ENCODE data around the gene LRRC28.

Gene LRRC28

GRCh38 chr15:99291643-99292042, 40.4 kb downstream of the LRRC28 start:
- TF ChIP-seq JUND (IDR thresholded peaks at IDR 0.05; ENCODE audit: low read depth), result no peak
- in situ Hi-C loops (cut with HindIII; ENCODE audit: low pct_unique_long_range_greater_than_20kb, low sequenced_read_pairs), result no loop called here
- no peak for DNase-seq (ENCODE audit: low read depth in 1 of 2, low spot score in 1 of 2)

- in situ Hi-C loops (cut with HindIII; ENCODE audit: low pct_unique_long_range_greater_than_20kb, low sequenced_read_pairs), result no loop called here
- DNase-seq (ENCODE audit: low read depth in 1 of 2, low spot score in 1 of 2), result no peak
- TF ChIP-seq JUND (IDR thresholded peaks at IDR 0.05; ENCODE audit: low read depth), result no peak
These were observed 44.6 kb downstream of the LRRC28 start for GRCh38 chr15:99295840-99296239.

- DNase-seq (ENCODE audit: low read depth in 1 of 2, low spot score in 1 of 2), result no peak
- TF ChIP-seq JUND (IDR thresholded peaks at IDR 0.05; ENCODE audit: low read depth), result no peak
- in situ Hi-C loops (cut with HindIII; ENCODE audit: low pct_unique_long_range_greater_than_20kb, low sequenced_read_pairs), result no loop called here
These were observed 45.1 kb downstream of the LRRC28 start for GRCh38 chr15:99296386-99296785.

GRCh38 chr15:99303907-99304306, 52.6 kb downstream of the LRRC28 start:
- no peak for TF ChIP-seq JUND (IDR thresholded peaks at IDR 0.05; ENCODE audit: low read depth)
- DNase-seq (ENCODE audit: low read depth in 1 of 2, low spot score in 1 of 2), result no peak
- in situ Hi-C loops (cut with HindIII; ENCODE audit: low pct_unique_long_range_greater_than_20kb, low sequenced_read_pairs), result no loop called here

- in situ Hi-C loops (cut with HindIII; ENCODE audit: low pct_unique_long_range_greater_than_20kb, low sequenced_read_pairs), result no loop called here
- DNase-seq (ENCODE audit: low read depth in 1 of 2, low spot score in 1 of 2), result peak in 1 of 2 experiments; percentile 40
- TF ChIP-seq JUND (IDR thresholded peaks at IDR 0.05; ENCODE audit: low read depth), result no peak
These were observed 54.7 kb downstream of the LRRC28 start for GRCh38 chr15:99305761-99306505.

GRCh38 chr15:99306694-99307338, 55.5 kb downstream of the LRRC28 start:
- TF ChIP-seq JUND (IDR thresholded peaks at IDR 0.05; ENCODE audit: low read depth), result no peak
- DNase-seq (ENCODE audit: low read depth in 1 of 2, low spot score in 1 of 2), result peak in 1 of 2 experiments; percentile 28

GRCh38 chr15:99307735-99308134, 56.5 kb downstream of the LRRC28 start:
- DNase-seq (ENCODE audit: low read depth in 1 of 2, low spot score in 1 of 2), result no peak
- in situ Hi-C loops (cut with HindIII; ENCODE audit: low pct_unique_long_range_greater_than_20kb, low sequenced_read_pairs), result no loop called here
- TF ChIP-seq JUND (IDR thresholded peaks at IDR 0.05; ENCODE audit: low read depth), result no peak

More at GRCh38 chr15:99306694-99307338, 55.5 kb downstream of the LRRC28 start:
- in situ Hi-C loops (cut with HindIII; ENCODE audit: low pct_unique_long_range_greater_than_20kb, low sequenced_read_pairs), result no loop called here

GRCh38 chr15:99310745-99311144, 59.5 kb downstream of the LRRC28 start:
- TF ChIP-seq JUND (IDR thresholded peaks at IDR 0.05; ENCODE audit: low read depth), result no peak
- in situ Hi-C loops (cut with HindIII; ENCODE audit: low pct_unique_long_range_greater_than_20kb, low sequenced_read_pairs), result no loop called here
- no peak for DNase-seq (ENCODE audit: low read depth in 1 of 2, low spot score in 1 of 2)

GRCh38 chr15:99312228-99312627, 60.9 kb downstream of the LRRC28 start:
- in situ Hi-C loops (cut with HindIII; ENCODE audit: low pct_unique_long_range_greater_than_20kb, low sequenced_read_pairs), result no loop called here
- no peak for TF ChIP-seq JUND (IDR thresholded peaks at IDR 0.05; ENCODE audit: low read depth)
- no peak for DNase-seq (ENCODE audit: low read depth in 1 of 2, low spot score in 1 of 2)

GRCh38 chr15:99312794-99313193, 61.5 kb downstream of the LRRC28 start:
- no peak for DNase-seq (ENCODE audit: low read depth in 1 of 2, low spot score in 1 of 2)
- in situ Hi-C loops (cut with HindIII; ENCODE audit: low pct_unique_long_range_greater_than_20kb, low sequenced_read_pairs), result no loop called here
- no peak for TF ChIP-seq JUND (IDR thresholded peaks at IDR 0.05; ENCODE audit: low read depth)

GRCh38 chr15:99315636-99316035, 64.4 kb downstream of the LRRC28 start:
- no peak for DNase-seq (ENCODE audit: low read depth in 1 of 2, low spot score in 1 of 2)
- TF ChIP-seq JUND (IDR thresholded peaks at IDR 0.05; ENCODE audit: low read depth), result no peak
- in situ Hi-C loops (cut with HindIII; ENCODE audit: low pct_unique_long_range_greater_than_20kb, low sequenced_read_pairs), result no loop called here

GRCh38 chr15:99320374-99321215, 69.3 kb downstream of the LRRC28 start:
- in situ Hi-C loops (cut with HindIII; ENCODE audit: low pct_unique_long_range_greater_than_20kb, low sequenced_read_pairs), result no loop called here
- no peak for DNase-seq (ENCODE audit: low read depth in 1 of 2, low spot score in 1 of 2)
- no peak for TF ChIP-seq JUND (IDR thresholded peaks at IDR 0.05; ENCODE audit: low read depth)

- in situ Hi-C loops (cut with HindIII; ENCODE audit: low pct_unique_long_range_greater_than_20kb, low sequenced_read_pairs), result no loop called here
- no peak for TF ChIP-seq JUND (IDR thresholded peaks at IDR 0.05; ENCODE audit: low read depth)
- DNase-seq (ENCODE audit: low read depth in 1 of 2, low spot score in 1 of 2), result no peak
These were observed 70.2 kb downstream of the LRRC28 start for GRCh38 chr15:99321468-99321867.
